SKM-1 (cell line): ENCODE measurements around the gene ADARB2.

ENCODE experiments used
- DNase-seq: peaks from one replicate; lab custom pipeline; 2025; ENCODE audit not compliant: unreplicated experiment; lab: John Stamatoyannopoulos, UW

Gene ADARB2

GRCh38 chr10:1664333-1664964, 72.9 kb downstream of the ADARB2 start:
- DNase-seq, result no peak

GRCh38 chr10:1663226-1663625, 74.1 kb downstream of the ADARB2 start:
- DNase-seq, result no peak

- no peak for DNase-seq
Measured at GRCh38 chr10:1662438-1663025, 74.8 kb downstream of the ADARB2 start.

GRCh38 chr10:1661859-1662437, 75.4 kb downstream of the ADARB2 start:
- DNase-seq, result no peak

GRCh38 chr10:1661416-1661815, 75.9 kb downstream of the ADARB2 start:
- no peak for DNase-seq

- no peak for DNase-seq
Measured at GRCh38 chr10:1660815-1661214, 76.5 kb downstream of the ADARB2 start.

- DNase-seq, result no peak
Measured at GRCh38 chr10:1660386-1660785, 76.9 kb downstream of the ADARB2 start.

- no peak for DNase-seq
Measured at GRCh38 chr10:1659221-1659791, 78.0 kb downstream of the ADARB2 start.

GRCh38 chr10:1658658-1659057, 78.7 kb downstream of the ADARB2 start:
- DNase-seq, result no peak

GRCh38 chr10:1657479-1657878, 79.8 kb downstream of the ADARB2 start:
- DNase-seq, result no peak

GRCh38 chr10:1655367-1655766, 82.0 kb downstream of the ADARB2 start:
- no peak for DNase-seq

- DNase-seq, result no peak
Measured at GRCh38 chr10:1654811-1655356, 82.4 kb downstream of the ADARB2 start.

- no peak for DNase-seq
Measured at GRCh38 chr10:1654247-1654646, 83.1 kb downstream of the ADARB2 start.

GRCh38 chr10:1653321-1653720, 84.0 kb downstream of the ADARB2 start:
- no peak for DNase-seq

- DNase-seq, result no peak
Measured at GRCh38 chr10:1652151-1652550, 85.2 kb downstream of the ADARB2 start.

- no peak for DNase-seq
Measured at GRCh38 chr10:1651270-1651966, 85.9 kb downstream of the ADARB2 start.

- DNase-seq, result no peak
Measured at GRCh38 chr10:1650542-1651269, 86.6 kb downstream of the ADARB2 start.

GRCh38 chr10:1648648-1649047, 88.7 kb downstream of the ADARB2 start:
- no peak for DNase-seq

GRCh38 chr10:1646332-1646731, 91.0 kb downstream of the ADARB2 start:
- DNase-seq, result no peak

- DNase-seq, result no peak
Measured at GRCh38 chr10:1645896-1646295, 91.4 kb downstream of the ADARB2 start.

GRCh38 chr10:1644191-1644711, 93.1 kb downstream of the ADARB2 start:
- DNase-seq, result no peak
